ELF-1 (cell line): ENCODE results near the gene TSPAN12.

Source experiments
- DNase-seq: peaks from one replicate; pipeline ENCODE4 v3.0.0-alpha.2; 2016; ENCODE audit warnings: low read depth, low spot score

The TSPAN12 gene

GRCh38 chr7:120842121-120842621, 15.8 kb downstream of the TSPAN12 start:
- peak; percentile 57 for DNase-seq

DNA sequence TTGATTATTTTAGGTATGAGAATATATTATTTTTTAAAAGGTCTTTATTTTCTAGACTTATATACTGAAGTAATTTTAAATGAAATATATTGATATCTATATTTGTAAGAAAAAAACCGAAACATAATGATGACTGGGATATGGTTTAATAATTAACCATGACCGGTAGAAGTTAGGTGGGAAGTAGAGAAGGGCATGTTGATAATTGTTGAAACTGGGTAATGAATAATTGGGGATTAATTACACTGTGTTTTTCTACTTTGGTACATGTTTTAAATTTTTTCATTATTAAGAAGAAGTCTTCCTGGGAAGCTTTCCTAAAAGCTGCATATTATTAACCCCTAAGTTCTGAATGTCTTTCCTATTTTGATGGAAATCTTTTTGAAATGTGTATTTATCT, 16.3 kb downstream of the TSPAN12 start:
- no peak for DNase-seq

- no peak for DNase-seq
These were observed 19.7 kb downstream of the TSPAN12 start for GRCh38 chr7:120838281-120838682.

DNA sequence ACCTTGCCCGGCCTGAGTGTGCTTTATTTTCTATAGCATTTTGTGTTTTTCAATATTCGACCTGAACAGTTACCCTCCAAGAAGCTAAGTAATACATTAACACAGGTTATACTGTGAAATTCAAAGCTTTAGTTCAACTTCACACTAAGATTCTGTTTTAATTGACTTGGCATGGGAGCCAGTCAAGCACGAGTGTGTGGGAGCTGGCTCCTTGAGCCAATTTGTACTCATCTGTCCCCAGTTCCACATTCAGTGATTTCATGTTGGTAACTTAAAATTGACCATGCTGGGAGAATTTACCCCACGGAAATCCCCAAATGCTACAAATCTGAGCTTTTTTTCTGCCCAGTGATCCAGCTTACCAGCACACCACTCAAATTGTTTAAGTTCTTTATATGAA, 20.3 kb downstream of the TSPAN12 start:
- DNase-seq, result no peak

- DNase-seq, result no peak
These were observed 21.3 kb downstream of the TSPAN12 start for GRCh38 chr7:120836556-120837115.

- no peak for DNase-seq
These were observed 23.2 kb downstream of the TSPAN12 start for GRCh38 chr7:120834726-120835125.

DNA sequence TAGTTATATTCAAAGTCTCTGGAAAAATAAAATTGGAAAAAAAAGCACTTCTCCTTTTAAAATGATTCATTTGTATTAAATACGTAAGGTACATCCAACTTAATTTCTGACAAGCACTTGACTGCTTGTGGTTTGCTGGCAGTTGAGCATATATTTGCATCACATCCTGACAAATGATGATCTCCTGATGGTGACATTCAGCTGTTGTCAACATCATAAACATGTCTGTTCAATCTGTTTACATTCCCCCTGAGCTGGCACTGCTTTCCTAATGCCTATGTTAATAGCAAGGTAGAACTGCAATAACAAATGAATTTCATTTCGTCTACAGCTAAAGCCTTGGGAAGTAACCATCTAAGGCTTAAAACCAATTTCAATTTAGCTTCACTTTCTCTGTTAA, 24.4 kb downstream of the TSPAN12 start:
- DNase-seq, result no peak

- no peak for DNase-seq
These were observed 25.1 kb downstream of the TSPAN12 start for GRCh38 chr7:120832803-120833202.

- no peak for DNase-seq
These were observed 26.7 kb downstream of the TSPAN12 start for GRCh38 chr7:120831260-120831659.

DNA sequence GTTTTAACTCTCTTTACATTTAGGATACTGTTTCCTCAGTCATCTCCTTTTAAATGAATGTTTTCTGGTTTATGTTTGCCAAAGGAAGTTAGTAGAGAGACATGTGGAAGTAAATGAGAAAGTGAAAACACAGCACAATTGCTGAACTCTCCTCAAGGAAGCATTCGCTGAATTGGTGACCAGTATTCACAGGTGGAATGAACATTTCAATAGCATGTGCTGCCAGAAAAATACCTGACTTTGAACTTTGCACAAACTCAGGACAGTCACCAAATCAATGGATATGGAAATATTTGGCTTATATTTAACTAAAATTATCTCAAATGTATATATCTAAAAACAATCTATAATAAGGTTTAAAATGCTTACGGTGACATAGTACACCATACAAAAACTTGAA, 28.5 kb downstream of the TSPAN12 start:
- no peak for DNase-seq

GRCh38 chr7:120828528-120828927, 29.4 kb downstream of the TSPAN12 start:
- DNase-seq, result no peak

GRCh38 chr7:120827371-120828118, 30.4 kb downstream of the TSPAN12 start:
- no peak for DNase-seq

GRCh38 chr7:120825576-120825975, 32.4 kb downstream of the TSPAN12 start:
- no peak for DNase-seq

DNA sequence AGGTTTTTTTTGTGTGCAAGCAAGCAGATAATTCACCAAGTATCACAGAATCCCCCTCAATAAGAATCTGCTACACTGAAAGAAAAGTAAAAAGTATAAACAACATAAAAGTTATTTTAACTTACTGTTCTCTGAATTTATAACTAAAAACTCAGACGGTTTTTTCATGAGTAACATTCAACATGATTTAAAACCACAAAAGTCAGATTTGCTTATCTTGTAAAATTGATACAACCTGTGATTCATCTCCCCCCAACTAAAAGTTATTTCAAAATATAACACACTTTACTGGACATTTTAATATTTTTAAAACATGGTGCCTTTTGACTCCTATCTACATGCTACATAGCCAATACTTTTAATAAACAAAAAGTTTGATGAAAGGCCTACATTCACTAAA, 32.8 kb downstream of the TSPAN12 start:
- DNase-seq, result no peak

GRCh38 chr7:120819861-120820260, 38.1 kb downstream of the TSPAN12 start:
- no peak for DNase-seq

DNA sequence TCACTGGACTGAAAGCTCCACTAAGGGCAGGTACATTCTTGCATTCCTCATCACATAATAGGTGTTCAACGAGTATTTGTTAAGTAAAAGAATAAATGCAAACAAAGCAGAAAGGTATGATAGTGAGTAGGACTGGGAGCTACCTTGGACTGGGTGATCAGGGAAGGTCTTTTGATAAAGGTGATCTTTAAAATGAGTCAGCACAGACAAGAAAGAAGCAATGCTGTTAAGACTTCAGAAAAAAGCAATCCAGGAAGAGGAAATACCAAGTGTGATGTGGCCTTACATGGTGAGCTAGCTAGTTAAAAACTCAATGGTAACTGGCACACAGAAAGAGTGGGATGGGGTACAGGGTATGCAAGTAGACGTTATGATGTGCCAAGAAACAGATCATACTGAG, 40.1 kb downstream of the TSPAN12 start:
- no peak for DNase-seq

GRCh38 chr7:120814253-120814939, 43.5 kb downstream of the TSPAN12 start:
- no peak for DNase-seq

GRCh38 chr7:120813546-120814252, 44.2 kb downstream of the TSPAN12 start:
- no peak for DNase-seq

DNA sequence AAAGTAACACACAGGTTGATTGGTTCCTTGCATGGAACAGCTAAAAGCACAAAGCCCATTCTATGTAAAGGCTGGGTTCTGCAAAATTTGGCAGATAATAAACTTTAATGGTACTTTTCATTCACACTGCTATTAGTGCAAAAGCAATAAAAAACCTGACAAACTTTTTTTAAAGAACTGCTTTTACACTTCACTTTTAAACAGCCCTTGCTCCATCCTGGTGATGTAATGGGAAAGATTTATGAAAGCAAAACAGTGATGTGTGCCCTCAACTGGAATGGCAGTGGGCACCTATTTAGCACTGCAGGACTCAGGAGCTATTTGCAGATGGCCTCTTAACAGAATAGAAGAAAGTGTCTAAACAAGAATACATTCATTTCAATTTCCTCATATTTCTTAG, 44.9 kb downstream of the TSPAN12 start:
- no peak for DNase-seq

DNA sequence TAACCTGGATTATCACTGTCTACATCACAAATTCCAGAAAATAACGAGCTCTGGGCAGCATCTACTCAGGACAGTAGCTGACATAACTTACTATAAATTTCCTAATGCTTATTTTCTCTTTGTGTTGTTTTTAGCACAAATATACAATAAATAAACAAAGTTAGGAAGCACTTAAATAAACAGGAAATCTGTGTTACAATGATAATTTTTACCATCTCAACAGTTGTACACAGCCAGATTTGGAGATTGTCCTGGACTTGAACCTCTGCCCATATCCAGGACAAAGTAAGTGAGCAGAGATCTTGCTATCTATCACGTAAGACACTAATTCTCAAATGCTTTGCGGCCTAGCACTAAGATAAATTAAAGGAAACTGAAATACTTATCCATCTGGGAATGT, 48.7 kb downstream of the TSPAN12 start:
- DNase-seq, result no peak

DNA sequence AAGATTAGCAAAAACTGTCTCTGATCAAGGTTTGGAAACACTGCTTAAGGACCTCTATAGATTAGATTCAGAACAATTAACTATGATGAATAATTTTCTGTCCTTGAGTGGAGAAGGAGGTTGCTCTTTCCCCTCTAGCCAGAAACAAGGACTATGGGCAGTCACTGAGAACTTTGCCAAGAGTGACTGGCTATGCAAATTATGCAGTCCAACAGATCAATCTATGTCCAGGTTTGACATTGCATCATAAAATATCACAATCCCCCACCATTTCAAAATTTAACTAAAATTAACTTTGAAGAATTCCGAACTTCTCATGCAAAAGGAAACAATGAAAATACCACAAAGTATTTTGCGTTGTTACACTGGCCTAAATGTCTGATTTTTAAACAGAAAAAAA, 50.6 kb downstream of the TSPAN12 start:
- DNase-seq, result no peak

GRCh38 chr7:120806669-120807068, 51.3 kb downstream of the TSPAN12 start:
- DNase-seq, result no peak
